ENCODE results near the gene MRPL36. TPM values are rescaled to one million over a fixed set of nuclear protein-coding genes. Genes with fewer than 3 reads are reported as not detected.

MRPL36 gene
- total and polyA plus RNA-seq, 7 experiments from 2014 or later: 14.1 to 77.5 (median 32.4) TPM

Other genes with a start within 250 kb of the MRPL36 start
- gene NDUFS6, start 1.6 kb upstream of the MRPL36 start, total RNA-seq: 10 to 100 TPM; 14.2 to 28.8 (median 15.4) TPM
- 10 to 100 TPM; 55.3 to 61.7 TPM for gene NDUFS6, start 1.6 kb upstream of the MRPL36 start, polyA plus RNA-seq
- not detected for gene IRX4, start 83.1 kb upstream of the MRPL36 start, total RNA-seq
- gene IRX4, start 83.1 kb upstream of the MRPL36 start, polyA plus RNA-seq: not detected